H1 (cell line): ENCODE results near the gene ZMIZ1. TPM values are rescaled to one million over a fixed set of nuclear protein-coding genes. Genes with fewer than 3 reads are reported as not detected.

Experiments used
- CTCF ChIA-PET: fragments of 300-600 bp; sonication (Branson Sonifier 250); formaldehyde crosslinking; loops from one replicate; lab custom pipeline; 2021; ENCODE audit not compliant: partially characterized antibody; lab: Charles Lee
- POLR2A ChIA-PET: fragments of 300-600 bp; sonication (Branson Sonifier 250); formaldehyde crosslinking; loops from one replicate; lab custom pipeline; 2021; ENCODE audit warnings: inconsistent platforms; ENCODE audit not compliant: partially characterized antibody; lab: Charles Lee
- DNase-seq, 2 experiments: peaks; one replicate each; pipeline versions ENCODE4 v3.0.0 to v3.0.0-alpha.2; 2010 to 2022; ENCODE audit warnings: low spot score in 2 of 2, low read depth in 1 of 2, mixed read lengths in 1 of 2
- FAIRE-seq: peaks from 2 replicates; lab custom pipeline; 2011; peaks lifted over from hg19 to GRCh38; lab: Jason Lieb, UNC
- H2AFZ ChIP-seq: 2 replicates; pipeline ENCODE4 v1.8.1; 2012; ENCODE audit warnings: low read length, inconsistent platforms
- H2AK5ac ChIP-seq: 2 replicates; pipeline ENCODE4 v1.6.1; 2013; ENCODE audit warnings: low read depth, low read length
- H2BK120ac ChIP-seq: replicated peaks from 2 replicates; pipeline ENCODE3; 2013; ENCODE audit warnings: low read depth, low read length, inconsistent platforms
- H2BK12ac ChIP-seq: 2 replicates; pipeline ENCODE4 v1.6.1; 2013; ENCODE audit warnings: low read depth, low read length
- H2BK15ac ChIP-seq: 2 replicates; pipeline ENCODE4 v1.6.1; 2013; ENCODE audit warnings: low read length
- H2BK20ac ChIP-seq: 2 replicates; pipeline ENCODE4 v1.6.1; 2013; ENCODE audit warnings: low read length
- H2BK5ac ChIP-seq: 2 replicates; pipeline ENCODE4 v1.6.1; 2013; ENCODE audit warnings: low read depth, low read length
- H3K14ac ChIP-seq: 2 replicates; pipeline ENCODE4 v1.6.1; 2013; ENCODE audit warnings: inconsistent platforms; ENCODE audit not compliant: insufficient read length
- H3K18ac ChIP-seq: 2 replicates; pipeline ENCODE4 v1.6.1; 2013; ENCODE audit warnings: low read length; ENCODE audit errors: extremely low read depth
- H3K23ac ChIP-seq: 2 replicates; pipeline ENCODE4 v1.6.1; 2013; ENCODE audit warnings: inconsistent platforms; ENCODE audit not compliant: insufficient read length
- H3K23me2 ChIP-seq: 2 replicates; pipeline ENCODE4 v1.6.1; 2013; ENCODE audit warnings: low read depth, low read length
- H3K27ac ChIP-seq: 2 replicates; pipeline ENCODE4 v1.6.1; 2011; ENCODE audit warnings: low read depth, low read length, inconsistent platforms
- H3K27me3 ChIP-seq, 4 experiments: replicated peaks in 1 of 4; 1 replicate in 1 of 4; 2 replicates in 3 of 4; pipeline versions ENCODE4 v1.6.1 to v1.8.1; 2011 to 2013; ENCODE audit warnings: low read length in 3 of 4, mild to moderate bottlenecking in 3 of 4, inconsistent platforms in 2 of 4, mixed read lengths in 2 of 4, moderate library complexity in 1 of 4; ENCODE audit not compliant: control insufficient read depth in 3 of 4, insufficient read depth in 3 of 4; ENCODE audit errors: extremely low read depth in 1 of 4
- H3K36me3 ChIP-seq, 4 experiments: 2 replicates each; pipeline versions ENCODE4 v1.6.1 to v1.8.1; 2011 to 2013; ENCODE audit warnings: mild to moderate bottlenecking in 4 of 4, low read length in 3 of 4, moderate library complexity in 2 of 4, control low read depth in 1 of 4, inconsistent platforms in 1 of 4; ENCODE audit not compliant: insufficient read depth in 4 of 4, control insufficient read depth in 2 of 4
- H3K4ac ChIP-seq: replicated peaks from 2 replicates; pipeline ENCODE3; 2013; ENCODE audit warnings: low read length, low read depth, mixed read lengths, inconsistent platforms; ENCODE audit not compliant: insufficient read length
- H3K4me1 ChIP-seq, 4 experiments: replicated peaks in 1 of 4; 1 replicate in 1 of 4; 2 replicates in 3 of 4; pipeline versions ENCODE4 v1.6.1 to v1.8.1; 2011 to 2013; ENCODE audit warnings: low read length in 3 of 4, inconsistent platforms in 2 of 4, mixed read lengths in 1 of 4; ENCODE audit not compliant: insufficient read depth in 4 of 4, control insufficient read depth in 3 of 4
- H3K4me2 ChIP-seq, 2 experiments: 2 replicates each; pipeline versions ENCODE4 v1.6.1 to v1.8.1; 2011 to 2013; ENCODE audit warnings: low read depth in 2 of 2, low read length in 2 of 2, control low read depth in 1 of 2, inconsistent platforms in 1 of 2, mild to moderate bottlenecking in 1 of 2; ENCODE audit not compliant: insufficient read depth in 1 of 2
- H3K4me3 ChIP-seq, 4 experiments: fragments of 200-600, 300-600 bp in 1 of 4; sonication (generic), shearing (Covaris generic), sonication (Bioruptor Twin) in 1 of 4; 2 replicates each; pipeline versions ENCODE4 v1.5.1 to v1.8.1; 2011 to 2016; ENCODE audit warnings: low read length in 4 of 4, low read depth in 3 of 4, control low read depth in 2 of 4, inconsistent platforms in 2 of 4, mild to moderate bottlenecking in 2 of 4, mixed read lengths in 1 of 4, moderate library complexity in 1 of 4; ENCODE audit not compliant: insufficient read depth in 2 of 4; ENCODE audit errors: extremely low read depth in 1 of 4
- H3K56ac ChIP-seq: replicated peaks from 2 replicates; pipeline ENCODE3; 2013; ENCODE audit warnings: low read depth, mild to moderate bottlenecking, mixed read lengths, low read length, inconsistent platforms; ENCODE audit not compliant: insufficient read length
- H3K79me1 ChIP-seq: 2 replicates; pipeline ENCODE4 v1.6.1; 2013; ENCODE audit warnings: low read depth, low read length, control low read depth
- H3K79me2 ChIP-seq, 2 experiments: 2 replicates each; pipeline versions ENCODE4 v1.6.1 to v1.8.1; 2012 to 2013; ENCODE audit warnings: low read length in 2 of 2, mild to moderate bottlenecking in 2 of 2, inconsistent platforms in 1 of 2; ENCODE audit not compliant: insufficient read depth in 2 of 2, control insufficient read depth in 1 of 2
- H3K9ac ChIP-seq, 4 experiments: replicated peaks in 1 of 4; 1 replicate in 1 of 4; 2 replicates in 3 of 4; pipeline versions ENCODE4 v1.6.1 to v1.8.1; 2011 to 2013; ENCODE audit warnings: low read depth in 3 of 4, low read length in 3 of 4, control low read depth in 2 of 4, mild to moderate bottlenecking in 2 of 4, moderate library complexity in 2 of 4, inconsistent platforms in 1 of 4; ENCODE audit errors: extremely low read depth in 1 of 4
- H3K9me3 ChIP-seq, 2 experiments: 2 replicates each; pipeline versions ENCODE4 v1.6.1 to v1.8.1; 2012 to 2013; ENCODE audit warnings: mild to moderate bottlenecking in 2 of 2, moderate library complexity in 2 of 2, control low read depth in 1 of 2, inconsistent platforms in 1 of 2, low read depth in 1 of 2, low read length in 1 of 2, mixed read lengths in 1 of 2; ENCODE audit not compliant: insufficient read depth in 2 of 2
- H4K20me1 ChIP-seq, 2 experiments: replicated peaks in 1 of 2; 2 replicates each; pipeline versions ENCODE3 to v1.8.1; 2011 to 2013; ENCODE audit warnings: inconsistent platforms in 2 of 2, low read length in 2 of 2, mild to moderate bottlenecking in 1 of 2; ENCODE audit not compliant: insufficient read depth in 2 of 2, control insufficient read depth in 1 of 2
- H4K5ac ChIP-seq: 2 replicates; pipeline ENCODE4 v1.6.1; 2013; ENCODE audit warnings: low read length, low read depth, mixed read lengths, inconsistent platforms; ENCODE audit not compliant: insufficient read length
- H4K8ac ChIP-seq: 2 replicates; pipeline ENCODE4 v1.8.0; 2013; ENCODE audit warnings: mild to moderate bottlenecking, moderate library complexity, low read length, inconsistent platforms; ENCODE audit not compliant: insufficient read depth; ENCODE audit errors: extremely low read depth
- H4K91ac ChIP-seq: replicated peaks from 2 replicates; pipeline ENCODE3; 2013; ENCODE audit warnings: low read length, mixed read lengths, inconsistent platforms; ENCODE audit not compliant: insufficient read length
- EP300 ChIP-seq, 2 experiments: IDR thresholded peaks; 1 replicate in 1 of 2; 2 replicates in 1 of 2; pipeline ENCODE4 v1.6.1; 2011 to 2012; ENCODE audit warnings: low read depth in 2 of 2, low read length in 2 of 2, mild to moderate bottlenecking in 2 of 2, borderline replicate concordance in 1 of 2, inconsistent platforms in 1 of 2, moderate library complexity in 1 of 2
- WGBS, 2 experiments: shearing (Covaris generic) in 1 of 2; methylation state at CpG; one replicate each; pipeline versions ENCODE4 v1.1.6 to v1.1.7; 2013 to 2015; ENCODE audit warnings: low lambda C conversion rate in 2 of 2, mixed read lengths in 2 of 2, inconsistent platforms in 1 of 2, low coverage in 1 of 2, missing lambda C conversion rate in 1 of 2; ENCODE audit not compliant: insufficient replicate concordance in 2 of 2, insufficient coverage in 1 of 2, insufficient read length in 1 of 2; ENCODE audit errors: extremely low coverage in 1 of 2, missing lambda C conversion rate in 1 of 2; 5-methylcytosine and 5-hydroxymethylcytosine counted together
- polyA plus RNA-seq, 7 experiments: library from polyadenylated mRNA; depleted of rRNA in 3 of 7; stranded (reverse) in 5 of 7; unstranded in 2 of 7; fragments of >200 nt in 5 of 7; fragments of 200-250 nt in 2 of 7; gene quantifications; 1 replicate in 5 of 7; 2 replicates in 1 of 7; 4 replicates in 1 of 7; pipeline versions ENCODE4 v1.2.1 to v1.2.3, GENCODE V29; 2011 to 2013; ENCODE audit warnings: missing spikeins in 2 of 7, mixed read lengths in 2 of 7
- total RNA-seq: library from RNA; stranded (reverse); fragmentation: NEBNext Ultra II Directional; extraction: Animal tissue kit (Norgen Biotek cat#: 25700); gene quantifications from 2 replicates; pipeline ENCODE4 v1.2.1, GENCODE V29; 2021

Gene ZMIZ1
- total and polyA plus RNA-seq, 2 of the 8 experiments (the other 6 are each of a cell fraction or from before 2014, with no cell fraction given): 8.1 to 28.0 TPM

DNA sequence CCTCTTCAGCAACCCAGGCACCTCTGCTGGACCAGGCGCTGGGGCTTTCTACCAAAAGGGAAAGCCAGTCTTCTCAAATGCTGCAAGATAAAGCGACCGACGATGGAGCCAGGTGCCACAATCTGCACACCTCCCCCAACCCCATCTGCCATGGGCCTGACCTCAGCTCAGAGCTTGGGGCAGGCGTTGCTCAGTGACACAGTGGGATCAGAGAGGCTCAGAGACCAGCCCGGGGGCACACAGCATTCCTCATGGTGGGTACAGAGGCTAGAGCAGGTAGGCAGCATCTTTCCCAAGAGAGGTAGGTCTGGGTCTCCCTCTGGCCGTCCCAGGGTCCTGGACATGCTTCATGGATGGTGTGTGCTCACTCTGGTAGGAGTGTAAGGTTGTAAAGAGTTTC, 56.3 kb downstream of the ZMIZ1 start:
- CTCF ChIA-PET: interaction anchor here (1.0 to 8.0 kb wide), 14 partner anchors 11 to 565 kb away, joined by 3 to 56 read pairs (median 8); no protein-coding TSS in a partner anchor
- H2BK20ac ChIP-seq: no peak overlapping the region
- H4K20me1 ChIP-seq: peaks cover 0 to 13% of the 10 kb centered on the region in 2 experiments
- no peak overlapping the region for H3K4me2 ChIP-seq
- peaks cover 13 to 46% (median 27%) of the 10 kb centered on the region in 4 experiments for H3K4me1 ChIP-seq
- no peaks in the 10 kb centered on the region for H3K9me3 ChIP-seq
- no peak overlapping the region for H2BK12ac ChIP-seq
- peaks cover 0 to 9% of the 10 kb centered on the region in 2 experiments; a peak in 1 of 4 replicates for H3K79me2 ChIP-seq
- POLR2A ChIA-PET: interaction anchor here (1.5 kb wide), 1 partner anchor 10 kb away, joined by 4 read pairs; no protein-coding TSS in a partner anchor
- no peak overlapping the region for H3K14ac ChIP-seq
- no peak overlapping the region for H4K5ac ChIP-seq
- peaks cover 6% of the 10 kb centered on the region; the same call in 1 of the 2 replicates for H3K79me1 ChIP-seq
- no peak overlapping the region for H3K23ac ChIP-seq
- H4K91ac ChIP-seq: no peak overlapping the region
- FAIRE-seq (no peak), DNase-seq (no peak)
- 85% methylated on average over 6 of the region's 7 CpGs; no CpG with 5 or more reads in 1 of the 2 experiments for WGBS, 2 experiments
- no peak overlapping the region for H2AFZ ChIP-seq
- no peak overlapping the region for H2BK5ac ChIP-seq
- no peak overlapping the region for H3K27ac ChIP-seq
- H3K4ac ChIP-seq: no peak overlapping the region
- H2BK120ac ChIP-seq: no peak overlapping the region
- H3K4me3 ChIP-seq: no peak overlapping the region
- no peaks in the 10 kb centered on the region for H3K27me3 ChIP-seq
- no peak overlapping the region for H4K8ac ChIP-seq
- H2AK5ac ChIP-seq: no peak overlapping the region
- H3K23me2 ChIP-seq: no peaks in the 10 kb centered on the region
- peaks cover 0 to 13% (median under 1%) of the 10 kb centered on the region in 4 experiments; a peak in 4 of 8 replicates for H3K36me3 ChIP-seq
- no peak overlapping the region for H3K56ac ChIP-seq
- no peak overlapping the region for H3K18ac ChIP-seq
- no peak overlapping the region for H3K9ac ChIP-seq
- TF ChIP-seq EP300 (IDR thresholded peaks at IDR 0.05; ENCODE audit: borderline replicate concordance in 1 of 2, low read depth in 2 of 2, low read length in 2 of 2): no peak
- H2BK15ac ChIP-seq: no peak overlapping the region
